Upper lobe of left lung (tissue), 4 donors: ENCODE results near the gene NCAM2.

Experiments used
- CTCF ChIP-seq, 6 experiments: fragments of 450-650 bp in 4 of 6; fragments of 200-600 bp in 2 of 6; sonication (generic) in 2 of 6; IDR thresholded peaks; one replicate each; pipeline ENCODE4 v1.5.1; 2016 to 2019; ENCODE audit warnings: antibody characterized with exemption in 6 of 6
- POLR2A ChIP-seq, 4 donors: fragments of 450-650 bp; IDR thresholded peaks; one replicate each; pipeline ENCODE4 v1.5.1; 2016 to 2017; ENCODE audit warnings: antibody characterized with exemption in 4 of 4, mild to moderate bottlenecking in 2 of 4
- POLR2AphosphoS5 ChIP-seq, 2 donors: sonication (generic); formaldehyde crosslinking; IDR thresholded peaks; one replicate each; pipeline ENCODE4 v1.5.1; 2017; ENCODE audit warnings: antibody characterized with exemption in 2 of 2

- TF ChIP-seq CTCF (IDR thresholded peaks at IDR 0.05) (no peak), POLR2A (IDR thresholded peaks at IDR 0.05) (no peak), POLR2AphosphoS5 (IDR thresholded peaks at IDR 0.05) (no peak)
These were observed 47.3 kb downstream of the NCAM2 start for GRCh38 chr21:21045518-21045917.
